Measurements from ENCODE around the gene CDH7. TPM values are rescaled to one million over a fixed set of nuclear protein-coding genes. Genes with fewer than 3 reads are reported as not detected.

CDH7 gene, protein sequence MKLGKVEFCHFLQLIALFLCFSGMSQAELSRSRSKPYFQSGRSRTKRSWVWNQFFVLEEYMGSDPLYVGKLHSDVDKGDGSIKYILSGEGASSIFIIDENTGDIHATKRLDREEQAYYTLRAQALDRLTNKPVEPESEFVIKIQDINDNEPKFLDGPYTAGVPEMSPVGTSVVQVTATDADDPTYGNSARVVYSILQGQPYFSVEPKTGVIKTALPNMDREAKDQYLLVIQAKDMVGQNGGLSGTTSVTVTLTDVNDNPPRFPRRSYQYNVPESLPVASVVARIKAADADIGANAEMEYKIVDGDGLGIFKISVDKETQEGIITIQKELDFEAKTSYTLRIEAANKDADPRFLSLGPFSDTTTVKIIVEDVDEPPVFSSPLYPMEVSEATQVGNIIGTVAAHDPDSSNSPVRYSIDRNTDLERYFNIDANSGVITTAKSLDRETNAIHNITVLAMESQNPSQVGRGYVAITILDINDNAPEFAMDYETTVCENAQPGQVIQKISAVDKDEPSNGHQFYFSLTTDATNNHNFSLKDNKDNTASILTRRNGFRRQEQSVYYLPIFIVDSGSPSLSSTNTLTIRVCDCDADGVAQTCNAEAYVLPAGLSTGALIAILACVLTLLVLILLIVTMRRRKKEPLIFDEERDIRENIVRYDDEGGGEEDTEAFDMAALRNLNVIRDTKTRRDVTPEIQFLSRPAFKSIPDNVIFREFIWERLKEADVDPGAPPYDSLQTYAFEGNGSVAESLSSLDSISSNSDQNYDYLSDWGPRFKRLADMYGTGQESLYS
- total RNA-seq, result under 1 TPM; 0.18 to 0.57 TPM
- polyA plus RNA-seq (2013, experiment 1 of 2), result 2.1 TPM
- polyA plus RNA-seq (2013, experiment 2 of 2), result 2.0 TPM
- long read RNA-seq, experiment 1, result 0 reads
- long read RNA-seq, experiment 2, result 0 reads
- long read RNA-seq, experiment 3, full-length matches to known transcripts, result 1 of 1 reads
- long read RNA-seq, experiment 3, partial matches to known transcripts, result 0 of 1 reads
- long read RNA-seq, experiment 3, other reads (novel, unspliced or antisense), result 0 of 1 reads
- long read RNA-seq, experiment 4, result 0 reads

DNA sequence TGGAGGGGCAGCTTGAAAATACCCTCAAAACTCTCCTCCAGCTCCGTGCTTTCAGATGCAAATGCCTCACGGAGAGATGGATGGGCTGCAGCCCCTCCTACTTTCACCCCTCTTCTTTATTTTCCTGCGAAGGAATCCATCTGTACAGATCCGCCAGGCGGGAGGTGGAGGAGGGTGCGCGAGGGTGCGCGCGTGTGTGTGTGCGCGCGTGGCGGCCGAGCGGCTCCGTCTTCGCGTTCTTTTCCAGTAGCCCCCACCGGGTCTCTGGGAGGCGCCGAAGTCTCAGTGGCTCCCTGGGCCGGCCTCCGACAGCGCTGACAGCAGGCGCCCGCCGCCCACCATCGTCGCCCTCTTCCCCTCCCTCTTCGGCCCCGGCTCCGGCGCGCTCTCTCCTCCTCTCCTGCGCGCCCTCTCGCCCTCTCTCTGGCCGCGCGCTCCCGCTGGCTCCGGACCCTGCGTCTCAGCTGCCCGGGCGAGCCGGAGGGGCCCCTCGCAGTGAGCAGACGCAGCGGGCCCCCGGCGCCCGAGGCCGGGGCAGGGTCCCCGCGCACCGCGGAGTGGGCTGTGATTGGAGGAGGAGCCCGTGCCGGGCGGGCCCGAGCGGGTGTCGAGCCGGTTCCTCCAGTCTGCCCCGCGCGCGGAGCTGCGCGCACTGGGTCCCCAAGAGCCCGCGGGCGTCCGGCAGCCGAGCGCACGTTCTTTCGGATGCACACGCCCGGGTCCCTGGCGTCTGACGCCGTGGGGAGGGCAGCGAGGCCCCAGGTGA is at the start of gene CDH7:
TSS of gene CDH7 (plus strand) at position 624 of the 766 bp plus-strand sequence. CDS start 11,831 bp downstream, outside the sequence.
- H3K9me3 ChIP-seq (ENCODE audit: control insufficient read depth, low read length), result no peaks in the 10 kb centered on the region
- H3K36me3 ChIP-seq (ENCODE audit: control insufficient read depth, insufficient read depth, low read length), result no peaks in the 10 kb centered on the region
- WGBS, 2 experiments (ENCODE audit: insufficient coverage in 1 of 2, insufficient read length in 1 of 2), result 0% methylated on average over 15 to 85 of the region's 85 CpGs
- peaks cover 50% of the 10 kb centered on the region for H3K27me3 ChIP-seq (ENCODE audit: control insufficient read depth, insufficient read depth, low read length, poor library complexity, severe bottlenecking)
- no peak within 1 kb of the TSS for H3K9ac ChIP-seq (ENCODE audit: extremely low read depth, low read length, poor library complexity, severe bottlenecking)
- peak within 1 kb of the TSS; percentile 86 for H3K4me3 ChIP-seq (ENCODE audit: low read length)
- peak; percentile 83 for DNase-seq
- Mint-ChIP-seq H3K27me3 (ENCODE audit: insufficient read depth) (peaks cover 60% of the 10 kb centered on the region), H3K27ac (no peak within 1 kb of the TSS), H3K4me3 (peak within 1 kb of the TSS; percentile 68), H3K9me3 (no peaks in the 10 kb centered on the region), H3K4me1 (peaks cover 19% of the 10 kb centered on the region), H3K36me3 (ENCODE audit: low read depth) (no peaks in the 10 kb centered on the region)
- peaks cover 6% of the 10 kb centered on the region for H3K4me1 ChIP-seq (ENCODE audit: control insufficient read depth, insufficient read depth, low read length)
- TF ChIP-seq, protein P1, sequence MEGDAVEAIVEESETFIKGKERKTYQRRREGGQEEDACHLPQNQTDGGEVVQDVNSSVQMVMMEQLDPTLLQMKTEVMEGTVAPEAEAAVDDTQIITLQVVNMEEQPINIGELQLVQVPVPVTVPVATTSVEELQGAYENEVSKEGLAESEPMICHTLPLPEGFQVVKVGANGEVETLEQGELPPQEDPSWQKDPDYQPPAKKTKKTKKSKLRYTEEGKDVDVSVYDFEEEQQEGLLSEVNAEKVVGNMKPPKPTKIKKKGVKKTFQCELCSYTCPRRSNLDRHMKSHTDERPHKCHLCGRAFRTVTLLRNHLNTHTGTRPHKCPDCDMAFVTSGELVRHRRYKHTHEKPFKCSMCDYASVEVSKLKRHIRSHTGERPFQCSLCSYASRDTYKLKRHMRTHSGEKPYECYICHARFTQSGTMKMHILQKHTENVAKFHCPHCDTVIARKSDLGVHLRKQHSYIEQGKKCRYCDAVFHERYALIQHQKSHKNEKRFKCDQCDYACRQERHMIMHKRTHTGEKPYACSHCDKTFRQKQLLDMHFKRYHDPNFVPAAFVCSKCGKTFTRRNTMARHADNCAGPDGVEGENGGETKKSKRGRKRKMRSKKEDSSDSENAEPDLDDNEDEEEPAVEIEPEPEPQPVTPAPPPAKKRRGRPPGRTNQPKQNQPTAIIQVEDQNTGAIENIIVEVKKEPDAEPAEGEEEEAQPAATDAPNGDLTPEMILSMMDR (conservative IDR thresholded peaks at IDR 0.05), result no peak
- no peak within 1 kb of the TSS for H3K27ac ChIP-seq (ENCODE audit: low read depth, low read length)

DNA sequence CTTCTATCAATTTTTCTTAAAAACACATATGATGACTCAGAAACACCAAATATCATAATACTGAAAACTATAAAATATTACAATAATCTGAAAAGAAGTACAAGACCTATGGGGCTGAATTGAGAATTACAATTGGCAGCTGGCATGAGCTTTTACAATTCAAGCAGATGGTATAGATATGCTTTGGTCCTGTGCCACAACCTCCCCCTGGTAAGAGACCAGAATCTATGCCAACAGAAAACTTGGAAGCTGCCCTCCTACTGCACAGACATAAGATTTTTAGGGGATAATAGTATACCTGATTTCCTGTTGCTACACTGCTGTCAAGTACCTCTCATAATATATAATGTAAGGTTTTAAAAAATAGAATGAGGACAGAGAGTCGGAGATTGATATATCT is 46.8 kb upstream of the CDH7 start:
- Histone ChIP-seq H3K36me3 (ENCODE audit: control insufficient read depth, insufficient read depth, low read length) (no peaks in the 10 kb centered on the region), H3K9me3 (ENCODE audit: control insufficient read depth, low read length) (no peaks in the 10 kb centered on the region), H3K9ac (ENCODE audit: extremely low read depth, low read length, poor library complexity, severe bottlenecking) (no peak overlapping the region), H3K27me3 (ENCODE audit: control insufficient read depth, insufficient read depth, low read length, poor library complexity, severe bottlenecking) (no peaks in the 10 kb centered on the region), H3K27ac (ENCODE audit: low read depth, low read length) (no peak overlapping the region), H3K4me3 (ENCODE audit: low read length) (no peak overlapping the region), H3K4me1 (ENCODE audit: control insufficient read depth, insufficient read depth, low read length) (no peaks in the 10 kb centered on the region)
- no CpG with 5 or more reads among the region's 1 CpG for WGBS, 2 experiments (ENCODE audit: insufficient coverage in 1 of 2, insufficient read length in 1 of 2)
- Mint-ChIP-seq H3K4me3 (no peak overlapping the region), H3K36me3 (ENCODE audit: low read depth) (no peaks in the 10 kb centered on the region), H3K27ac (no peak overlapping the region), H3K4me1 (no peaks in the 10 kb centered on the region), H3K9me3 (no peaks in the 10 kb centered on the region), H3K27me3 (ENCODE audit: insufficient read depth) (no peaks in the 10 kb centered on the region)
- DNase-seq, result no peak
- TF ChIP-seq, protein P1 (conservative IDR thresholded peaks at IDR 0.05), result no peak

DNA sequence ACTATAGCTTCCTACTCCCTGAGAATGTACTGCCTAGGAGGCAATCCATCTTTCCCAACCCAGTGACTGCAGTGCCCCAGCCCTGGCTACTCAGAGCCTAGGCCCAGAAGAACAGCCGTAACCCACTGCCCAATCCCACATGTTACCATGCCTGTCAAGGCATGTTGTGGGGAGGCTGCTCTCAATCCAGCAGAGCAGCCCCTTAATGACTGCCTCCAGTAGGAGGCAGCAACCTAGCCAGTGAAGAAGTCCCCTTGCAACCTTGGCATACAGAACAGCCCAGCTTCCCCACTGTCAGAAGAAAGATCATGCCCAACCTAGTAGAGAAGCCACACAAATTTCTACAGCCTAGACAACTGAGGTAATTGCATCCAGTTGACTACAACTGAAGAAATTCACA is 44.2 kb upstream of the CDH7 start:
- H3K27me3 Mint-ChIP-seq (ENCODE audit: insufficient read depth), result no peaks in the 10 kb centered on the region
- DNase-seq, result peak; percentile 53

More for the DNA sequence above, 44.2 kb upstream of the CDH7 start:
- H3K27me3 ChIP-seq (ENCODE audit: control insufficient read depth, insufficient read depth, low read length, poor library complexity, severe bottlenecking), result no peaks in the 10 kb centered on the region
- Mint-ChIP-seq H3K4me1 (no peaks in the 10 kb centered on the region), H3K36me3 (ENCODE audit: low read depth) (no peaks in the 10 kb centered on the region), H3K9me3 (no peaks in the 10 kb centered on the region), H3K4me3 (no peak overlapping the region), H3K27ac (no peak overlapping the region)
- H3K4me3 ChIP-seq (ENCODE audit: low read length), result no peak overlapping the region
- H3K9me3 ChIP-seq (ENCODE audit: control insufficient read depth, low read length), result no peaks in the 10 kb centered on the region
- H3K9ac ChIP-seq (ENCODE audit: extremely low read depth, low read length, poor library complexity, severe bottlenecking), result no peak overlapping the region
- TF ChIP-seq, protein P1 (conservative IDR thresholded peaks at IDR 0.05), result peak; percentile 63
- H3K4me1 ChIP-seq (ENCODE audit: control insufficient read depth, insufficient read depth, low read length), result no peaks in the 10 kb centered on the region
- no peaks in the 10 kb centered on the region for H3K36me3 ChIP-seq (ENCODE audit: control insufficient read depth, insufficient read depth, low read length)
- WGBS, 2 experiments (ENCODE audit: insufficient coverage in 1 of 2, insufficient read length in 1 of 2), result 94% methylated on average over 1 of the region's 1 CpG; no CpG with 5 or more reads in 1 of the 2 experiments
- H3K27ac ChIP-seq (ENCODE audit: low read depth, low read length), result no peak overlapping the region

Data from endodermal cell (in vitro differentiated cells).